Measurements from ENCODE around the gene MS4A14. TPM values are rescaled to one million over a fixed set of nuclear protein-coding genes. Genes with fewer than 3 reads are reported as not detected.
A peak's percentile ranks its signal among the peaks of the same experiment; 100 is the strongest.

Gene MS4A14
- polyA plus RNA-seq, 1 donor = 1.6 TPM

- Histone ChIP-seq H3K36me3 (ENCODE audit: control insufficient read depth, insufficient read depth, low read length) (no peaks in the 10 kb centered on the region), H3K27me3 (ENCODE audit: control insufficient read depth, insufficient read depth, low read length) (no peaks in the 10 kb centered on the region), H3K27ac (ENCODE audit: low read length) (no peak overlapping the region), H3K4me1 (ENCODE audit: control insufficient read depth, insufficient read depth, low read length) (no peaks in the 10 kb centered on the region), H3K4me3 (ENCODE audit: low read length) (no peak overlapping the region), H3K9me3 (ENCODE audit: control insufficient read depth, low read depth, low read length) (no peaks in the 10 kb centered on the region)
- no CpG with 5 or more reads among the region's 5 CpGs for WGBS (ENCODE audit: insufficient coverage, low lambda C conversion rate)
- no peak for DNase-seq
These were observed 6.9 kb upstream of the MS4A14 start for GRCh38 chr11:60389279-60389910.

- Histone ChIP-seq H3K36me3 (ENCODE audit: control insufficient read depth, insufficient read depth, low read length) (no peaks in the 10 kb centered on the region), H3K27ac (ENCODE audit: low read length) (no peak overlapping the region), H3K4me3 (ENCODE audit: low read length) (no peak overlapping the region), H3K4me1 (ENCODE audit: control insufficient read depth, insufficient read depth, low read length) (no peaks in the 10 kb centered on the region), H3K27me3 (ENCODE audit: control insufficient read depth, insufficient read depth, low read length) (no peaks in the 10 kb centered on the region), H3K9me3 (ENCODE audit: control insufficient read depth, low read depth, low read length) (no peaks in the 10 kb centered on the region)
- DNase-seq = no peak
These were observed 5.8 kb upstream of the MS4A14 start for GRCh38 chr11:60390419-60390818.

- Histone ChIP-seq H3K36me3 (ENCODE audit: control insufficient read depth, insufficient read depth, low read length) (no peaks in the 10 kb centered on the region), H3K27me3 (ENCODE audit: control insufficient read depth, insufficient read depth, low read length) (no peaks in the 10 kb centered on the region), H3K27ac (ENCODE audit: low read length) (no peak overlapping the region), H3K4me1 (ENCODE audit: control insufficient read depth, insufficient read depth, low read length) (no peaks in the 10 kb centered on the region), H3K4me3 (ENCODE audit: low read length) (no peak overlapping the region), H3K9me3 (ENCODE audit: control insufficient read depth, low read depth, low read length) (no peaks in the 10 kb centered on the region)
- DNase-seq = no peak
- no CpG with 5 or more reads among the region's 2 CpGs for WGBS (ENCODE audit: insufficient coverage, low lambda C conversion rate)
These were observed 3.9 kb upstream of the MS4A14 start for GRCh38 chr11:60392361-60392760.

- H3K36me3 ChIP-seq (ENCODE audit: control insufficient read depth, insufficient read depth, low read length) = no peaks in the 10 kb centered on the region
- DNase-seq = no peak
- H3K4me1 ChIP-seq (ENCODE audit: control insufficient read depth, insufficient read depth, low read length) = no peaks in the 10 kb centered on the region
- H3K27ac ChIP-seq (ENCODE audit: low read length) = no peak overlapping the region
- H3K4me3 ChIP-seq (ENCODE audit: low read length) = no peak overlapping the region
- no CpG with 5 or more reads among the region's 5 CpGs for WGBS (ENCODE audit: insufficient coverage, low lambda C conversion rate)
- no peaks in the 10 kb centered on the region for H3K27me3 ChIP-seq (ENCODE audit: control insufficient read depth, insufficient read depth, low read length)
- H3K9me3 ChIP-seq (ENCODE audit: control insufficient read depth, low read depth, low read length) = no peaks in the 10 kb centered on the region
These were observed 3.2 kb upstream of the MS4A14 start for GRCh38 chr11:60393016-60393415.

GRCh38 chr11:60394666-60395380 is 1.4 kb upstream of the MS4A14 start:
- H3K27me3 ChIP-seq (ENCODE audit: control insufficient read depth, insufficient read depth, low read length) = no peaks in the 10 kb centered on the region
- whole genome bisulfite sequencing (ENCODE audit: insufficient coverage, low lambda C conversion rate) = 92% methylated on average over 3 of the region's 7 CpGs
- DNase-seq = no peak
- no peaks in the 10 kb centered on the region for H3K9me3 ChIP-seq (ENCODE audit: control insufficient read depth, low read depth, low read length)
- no peak overlapping the region for H3K27ac ChIP-seq (ENCODE audit: low read length)
- H3K4me3 ChIP-seq (ENCODE audit: low read length) = no peak overlapping the region
- no peaks in the 10 kb centered on the region for H3K36me3 ChIP-seq (ENCODE audit: control insufficient read depth, insufficient read depth, low read length)
- no peaks in the 10 kb centered on the region for H3K4me1 ChIP-seq (ENCODE audit: control insufficient read depth, insufficient read depth, low read length)

GRCh38 chr11:60396799-60397198 is 540 bp downstream of the MS4A14 start:
- no CpG with 5 or more reads among the region's 1 CpG for WGBS (ENCODE audit: insufficient coverage, low lambda C conversion rate)

GRCh38 chr11:60420015-60420414 is 23.8 kb downstream of the MS4A14 start:
- no CpG with 5 or more reads among the region's 2 CpGs for WGBS (ENCODE audit: insufficient coverage, low lambda C conversion rate)
- Histone ChIP-seq H3K27me3 (ENCODE audit: control insufficient read depth, insufficient read depth, low read length) (no peaks in the 10 kb centered on the region), H3K36me3 (ENCODE audit: control insufficient read depth, insufficient read depth, low read length) (no peaks in the 10 kb centered on the region), H3K4me1 (ENCODE audit: control insufficient read depth, insufficient read depth, low read length) (no peaks in the 10 kb centered on the region), H3K4me3 (ENCODE audit: low read length) (no peak overlapping the region), H3K9me3 (ENCODE audit: control insufficient read depth, low read depth, low read length) (no peaks in the 10 kb centered on the region), H3K27ac (ENCODE audit: low read length) (no peak overlapping the region)
- no peak for DNase-seq

More at GRCh38 chr11:60396799-60397198, 540 bp downstream of the MS4A14 start:
- no peak for DNase-seq
- Histone ChIP-seq H3K4me1 (ENCODE audit: control insufficient read depth, insufficient read depth, low read length) (no peaks in the 10 kb centered on the region), H3K36me3 (ENCODE audit: control insufficient read depth, insufficient read depth, low read length) (no peaks in the 10 kb centered on the region), H3K4me3 (ENCODE audit: low read length) (no peak overlapping the region), H3K27me3 (ENCODE audit: control insufficient read depth, insufficient read depth, low read length) (no peaks in the 10 kb centered on the region), H3K27ac (ENCODE audit: low read length) (no peak overlapping the region), H3K9me3 (ENCODE audit: control insufficient read depth, low read depth, low read length) (no peaks in the 10 kb centered on the region)

GRCh38 chr11:60422609-60423008 is 26.4 kb downstream of the MS4A14 start:
- DNase-seq = no peak
- whole genome bisulfite sequencing (ENCODE audit: insufficient coverage, low lambda C conversion rate) = 80% methylated on average over 1 of the region's 1 CpG
- H3K9me3 ChIP-seq (ENCODE audit: control insufficient read depth, low read depth, low read length) = no peaks in the 10 kb centered on the region
- no peak overlapping the region for H3K27ac ChIP-seq (ENCODE audit: low read length)
- H3K36me3 ChIP-seq (ENCODE audit: control insufficient read depth, insufficient read depth, low read length) = no peaks in the 10 kb centered on the region
- H3K4me3 ChIP-seq (ENCODE audit: low read length) = no peak overlapping the region
- no peaks in the 10 kb centered on the region for H3K27me3 ChIP-seq (ENCODE audit: control insufficient read depth, insufficient read depth, low read length)
- H3K4me1 ChIP-seq (ENCODE audit: control insufficient read depth, insufficient read depth, low read length) = no peaks in the 10 kb centered on the region

- WGBS (ENCODE audit: insufficient coverage, low lambda C conversion rate) = 80% methylated on average over 1 of the region's 2 CpGs
- DNase-seq = no peak
- Histone ChIP-seq H3K9me3 (ENCODE audit: control insufficient read depth, low read depth, low read length) (no peaks in the 10 kb centered on the region), H3K4me3 (ENCODE audit: low read length) (no peak overlapping the region), H3K4me1 (ENCODE audit: control insufficient read depth, insufficient read depth, low read length) (no peaks in the 10 kb centered on the region), H3K36me3 (ENCODE audit: control insufficient read depth, insufficient read depth, low read length) (no peaks in the 10 kb centered on the region), H3K27me3 (ENCODE audit: control insufficient read depth, insufficient read depth, low read length) (no peaks in the 10 kb centered on the region), H3K27ac (ENCODE audit: low read length) (no peak overlapping the region)
These were observed 32.3 kb downstream of the MS4A14 start for GRCh38 chr11:60428517-60428916.

GRCh38 chr11:60429272-60429671 is 33.0 kb downstream of the MS4A14 start, which contains the start of gene MS4A5:
Gene MS4A5 (plus strand): TSS chr11:60429572. CDS start chr11:60429675, 103 bp downstream.
- Histone ChIP-seq H3K36me3 (ENCODE audit: control insufficient read depth, insufficient read depth, low read length) (no peaks in the 10 kb centered on the region), H3K27me3 (ENCODE audit: control insufficient read depth, insufficient read depth, low read length) (no peaks in the 10 kb centered on the region), H3K4me1 (ENCODE audit: control insufficient read depth, insufficient read depth, low read length) (no peaks in the 10 kb centered on the region), H3K9me3 (ENCODE audit: control insufficient read depth, low read depth, low read length) (no peaks in the 10 kb centered on the region), H3K4me3 (ENCODE audit: low read length) (no peak within 1 kb of the TSS), H3K27ac (ENCODE audit: low read length) (no peak within 1 kb of the TSS)
- no CpG with 5 or more reads among the region's 5 CpGs for WGBS (ENCODE audit: insufficient coverage, low lambda C conversion rate)
- DNase-seq = no peak

GRCh38 chr11:60431251-60431650 is 35.0 kb downstream of the MS4A14 start:
- 50% methylated on average over 1 of the region's 2 CpGs for WGBS (ENCODE audit: insufficient coverage, low lambda C conversion rate)
- H3K4me1 ChIP-seq (ENCODE audit: control insufficient read depth, insufficient read depth, low read length) = no peaks in the 10 kb centered on the region
- H3K4me3 ChIP-seq (ENCODE audit: low read length) = no peak overlapping the region
- no peak overlapping the region for H3K27ac ChIP-seq (ENCODE audit: low read length)
- peak; percentile 7 to 31 for DNase-seq
- no peaks in the 10 kb centered on the region for H3K36me3 ChIP-seq (ENCODE audit: control insufficient read depth, insufficient read depth, low read length)
- H3K27me3 ChIP-seq (ENCODE audit: control insufficient read depth, insufficient read depth, low read length) = no peaks in the 10 kb centered on the region
- H3K9me3 ChIP-seq (ENCODE audit: control insufficient read depth, low read depth, low read length) = no peaks in the 10 kb centered on the region

All from large intestine (tissue), 3 donors.